NCI-H146 treated with DMSO at 0.1 percent for 48 hours (cell line): Measurements from ENCODE around the gene ZNF780A.
A peak's percentile ranks its signal among the peaks of the same experiment; 100 is the strongest.
"Not testable (repeated sequence)": the region's sequence is repeated elsewhere in the genome, so short reads cannot be mapped to it uniquely, and the experiment has no call there.

ENCODE experiments used
- DNase-seq: peaks from one replicate; lab custom pipeline; 2025; ENCODE audit not compliant: unreplicated experiment; lab: John Stamatoyannopoulos, UW

ZNF780A gene

GRCh38 chr19:40088299-40089047 lies 2.3 kb downstream of the ZNF780A start:
- DNase-seq, result no peak

- DNase-seq, result no peak
Measured at GRCh38 chr19:40084948-40085347, 5.8 kb downstream of the ZNF780A start.

GRCh38 chr19:40081411-40081810 lies 9.3 kb downstream of the ZNF780A start:
- no peak for DNase-seq

- no peak for DNase-seq
Measured at GRCh38 chr19:40080289-40080688, 10.5 kb downstream of the ZNF780A start.

GRCh38 chr19:40078377-40078776 lies 12.4 kb downstream of the ZNF780A start:
- DNase-seq, result no peak

GRCh38 chr19:40070058-40070457 lies 20.7 kb downstream of the ZNF780A start:
- no peak for DNase-seq

- no peak for DNase-seq
Measured at GRCh38 chr19:40059624-40060023, 31.1 kb downstream of the ZNF780A start.

- DNase-seq, result no peak
Measured at GRCh38 chr19:40057166-40057565, 33.6 kb downstream of the ZNF780A start.

- no peak for DNase-seq
Measured at GRCh38 chr19:40056505-40056904, 34.2 kb downstream of the ZNF780A start.

- DNase-seq, result peak; percentile 63
Measured at GRCh38 chr19:40055832-40056504, 34.8 kb downstream of the ZNF780A start, which contains the start of gene ZNF780B. Gene ZNF780B, minus strand, starts transcription at chr19:40056231. Its CDS starts 5,899 bp downstream, at chr19:40050332.

- no peak for DNase-seq
Measured at GRCh38 chr19:40055049-40055448, 35.7 kb downstream of the ZNF780A start.

GRCh38 chr19:40054632-40055031 lies 36.1 kb downstream of the ZNF780A start:
- DNase-seq, result no peak

- DNase-seq, result no peak
Measured at GRCh38 chr19:40053491-40053890, 37.3 kb downstream of the ZNF780A start.

- not testable (repeated sequence) for DNase-seq
Measured at GRCh38 chr19:40041718-40042117, 49.0 kb downstream of the ZNF780A start.

GRCh38 chr19:40038047-40038446 lies 52.7 kb downstream of the ZNF780A start:
- DNase-seq, result not testable (repeated sequence)

GRCh38 chr19:40035996-40036395 lies 54.7 kb downstream of the ZNF780A start:
- DNase-seq, result no peak

GRCh38 chr19:40033989-40034560 lies 56.7 kb downstream of the ZNF780A start:
- DNase-seq, result no peak

- no peak for DNase-seq
Measured at GRCh38 chr19:40026597-40026970, 64.2 kb downstream of the ZNF780A start.

GRCh38 chr19:40025938-40026596 lies 64.7 kb downstream of the ZNF780A start:
- DNase-seq, result no peak

GRCh38 chr19:40023969-40024368 lies 66.8 kb downstream of the ZNF780A start:
- DNase-seq, result no peak
